GM18867 (cell line): ENCODE data around the gene C15orf62.

Experiments used
- ATAC-seq: cut with Tn5 transposase; IDR thresholded peaks from one replicate; pipeline ENCODE4 v1.9.1; 2021; ENCODE audit warnings: mild to moderate bottlenecking, moderate library complexity; ENCODE audit not compliant: unreplicated experiment

C15orf62 gene

DNA sequence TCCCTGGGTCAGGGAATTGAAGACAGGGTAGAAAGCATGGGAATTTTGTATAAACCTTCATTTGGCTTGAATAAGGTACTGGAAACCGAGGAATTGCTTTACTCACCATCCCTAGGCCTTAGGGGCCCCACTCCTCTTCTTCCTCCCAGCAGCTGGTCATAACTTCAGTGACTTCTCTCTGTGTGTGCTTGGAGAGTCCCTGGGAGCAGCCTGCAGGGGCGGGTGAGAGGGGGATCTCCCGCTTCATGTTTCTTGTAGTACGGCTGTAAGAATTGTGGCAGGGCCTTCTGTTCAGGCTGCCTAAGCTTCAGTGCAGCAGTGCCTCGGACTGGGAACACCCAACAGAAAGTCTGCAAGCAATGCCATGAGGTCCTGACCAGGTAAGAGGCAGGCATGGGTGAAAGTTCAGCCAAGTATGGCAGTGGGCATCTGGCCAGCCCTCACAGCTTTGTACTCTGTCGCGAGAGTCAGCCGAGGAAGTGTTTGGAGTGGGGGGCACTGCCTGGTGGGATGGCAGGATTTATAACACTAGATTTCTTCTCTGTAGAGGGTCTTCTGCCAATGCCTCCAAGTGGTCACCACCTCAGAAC lies 39.2 kb downstream of the C15orf62 start:
- no peak for ATAC-seq

DNA sequence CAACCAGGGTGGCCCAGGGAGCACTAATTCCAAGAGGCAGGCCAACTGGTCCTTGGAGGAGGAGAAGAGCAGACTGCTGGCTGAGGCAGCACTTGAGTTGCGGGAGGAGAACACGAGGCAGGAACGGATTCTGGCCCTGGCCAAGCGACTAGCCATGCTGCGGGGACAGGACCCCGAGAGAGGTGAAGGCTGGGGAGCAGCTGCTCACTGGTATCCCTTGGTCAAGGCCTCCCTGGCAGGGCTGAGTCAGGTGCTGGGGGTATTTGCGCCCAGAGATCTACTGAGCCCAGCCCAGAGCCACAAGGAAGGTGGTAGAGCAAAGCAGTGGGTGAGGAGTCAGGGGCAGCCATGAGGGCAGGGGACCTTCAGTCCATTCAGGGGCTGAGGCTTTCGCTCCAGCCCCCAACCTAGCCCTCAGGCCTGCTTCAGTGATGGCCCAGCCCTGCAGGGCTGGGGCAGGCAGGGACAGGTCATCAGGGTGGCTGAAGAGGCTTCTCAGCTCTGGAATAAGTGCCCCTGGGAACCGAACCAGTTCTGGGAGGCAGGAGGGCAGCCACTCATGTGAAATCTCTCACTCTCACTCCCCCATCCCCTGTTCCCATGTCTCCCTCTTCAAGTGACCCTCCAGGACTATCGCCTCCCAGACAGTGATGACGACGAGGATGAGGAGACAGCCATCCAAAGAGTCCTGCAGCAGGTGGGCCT lies 43.1 kb downstream of the C15orf62 start:
- no peak for ATAC-seq

DNA sequence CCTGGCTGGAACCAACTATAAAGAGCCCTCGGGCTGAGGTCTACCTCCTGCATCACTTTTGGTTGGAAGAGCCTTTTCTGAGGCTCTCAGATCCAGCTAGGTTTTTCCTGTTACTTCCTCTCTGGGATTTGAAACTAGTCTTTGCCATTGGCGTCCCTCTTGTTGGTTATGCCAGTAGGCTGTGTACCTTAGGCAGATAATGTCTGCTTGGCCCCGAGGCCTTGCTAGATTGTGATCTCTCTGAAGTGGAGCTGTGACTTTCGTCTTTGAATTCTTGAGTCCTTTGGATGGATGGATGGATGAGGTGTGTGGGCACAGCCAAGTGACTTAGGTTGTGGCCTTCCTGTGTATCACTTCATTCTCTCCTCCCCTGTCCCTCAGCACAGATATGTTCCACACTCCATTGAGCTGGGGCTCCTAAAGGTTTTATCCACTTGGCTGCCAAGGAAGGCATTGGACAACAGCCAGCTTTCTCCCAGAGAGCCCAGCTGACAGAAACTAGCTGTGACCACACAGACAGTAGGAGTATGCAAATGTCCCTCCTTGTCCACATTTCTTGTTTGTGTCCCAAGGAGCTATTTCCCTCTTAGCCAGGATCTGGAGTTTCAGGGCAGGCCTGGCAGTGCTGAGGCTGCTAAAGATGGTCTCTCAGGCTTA lies 45.4 kb downstream of the C15orf62 start:
- ATAC-seq, result no peak

DNA sequence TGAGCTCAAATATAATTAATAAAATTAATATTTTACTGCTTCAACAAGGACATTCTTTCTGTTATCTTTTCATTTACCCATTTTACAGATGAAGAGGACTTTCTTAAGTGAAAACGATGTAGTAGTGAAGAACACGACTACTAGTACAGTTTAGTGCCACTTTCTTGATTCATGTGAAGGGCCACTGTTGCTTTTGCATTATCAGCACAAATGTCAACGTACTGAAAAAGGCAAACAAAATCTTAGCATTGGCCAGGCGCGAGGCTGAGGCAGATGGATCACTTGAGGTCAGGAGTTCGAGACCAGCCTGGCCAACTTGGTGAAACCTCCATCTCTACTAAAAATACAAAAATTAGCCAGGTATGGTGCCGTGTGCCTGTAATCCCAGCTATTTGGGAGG lies 49.3 kb downstream of the C15orf62 start:
- ATAC-seq, result no peak

DNA sequence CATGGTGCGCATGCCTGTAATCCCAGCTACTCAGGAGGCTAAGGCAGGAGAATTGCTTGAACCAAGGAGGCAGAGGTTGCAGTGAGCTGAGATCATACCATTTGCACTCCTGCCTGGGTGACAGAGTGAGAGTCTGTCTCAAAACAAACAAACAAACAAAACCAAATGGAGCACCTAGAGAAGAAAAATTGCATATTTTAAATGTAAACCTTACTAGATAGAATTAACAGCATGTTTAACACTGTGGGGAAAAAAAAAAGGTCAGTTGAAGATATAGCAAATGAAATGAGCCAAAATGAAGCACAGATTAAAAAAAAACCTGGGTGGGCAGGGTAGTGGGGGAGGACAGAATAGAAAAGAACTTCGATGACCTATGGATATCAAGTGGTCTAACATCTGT lies 51.4 kb downstream of the C15orf62 start:
- ATAC-seq, result no peak
